C1 segment of cervical spinal cord (tissue), 14 donors: ENCODE data around the gene B3GNT4.
A peak's percentile ranks its signal among the peaks of the same experiment; 100 is the strongest.
"Not testable (repeated sequence)": the region's sequence is repeated elsewhere in the genome, so short reads cannot be mapped to it uniquely, and the experiment has no call there.

Source experiments
- DNase-seq, 14 donors: peaks; one replicate each; lab custom pipeline; 2025; lab: John Stamatoyannopoulos, UW

Gene B3GNT4

DNA sequence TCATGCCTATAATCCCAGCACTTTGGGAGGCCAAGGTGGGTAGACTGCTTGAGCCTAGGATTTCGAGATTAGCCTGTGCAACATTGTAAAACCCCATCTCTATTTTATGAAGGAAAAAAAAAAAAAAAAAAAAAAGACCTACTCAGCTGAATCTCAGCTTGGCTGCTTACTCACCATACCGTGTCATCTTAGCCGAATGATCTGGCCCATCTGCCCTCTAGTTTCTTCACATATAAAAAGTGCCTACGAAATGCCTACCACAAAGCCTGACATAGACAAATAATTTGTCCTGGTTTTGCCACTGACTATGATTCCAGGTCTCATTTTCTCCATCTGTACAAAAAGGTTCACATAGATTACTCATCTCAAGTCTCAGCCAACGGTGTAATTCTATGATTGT lies 12.3 kb downstream of the B3GNT4 start:
- no peak for DNase-seq

DNA sequence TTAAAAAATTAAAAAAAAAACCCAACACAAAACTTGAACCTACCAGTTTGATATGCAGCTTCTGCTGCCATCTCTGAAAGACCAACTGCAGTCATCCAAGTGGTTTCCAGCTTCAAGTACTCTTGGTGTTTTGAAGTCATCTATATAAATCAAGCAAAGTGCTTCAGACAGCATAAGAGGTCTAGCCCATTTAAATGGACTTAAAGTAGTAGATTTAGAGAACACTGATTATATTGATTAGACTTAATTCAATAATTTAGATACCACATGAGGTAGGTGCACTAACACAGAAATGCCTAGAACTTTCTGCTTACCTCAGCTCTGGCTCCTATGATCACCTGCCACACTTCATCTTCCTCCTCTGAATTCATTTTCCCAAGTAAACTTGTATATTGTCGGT lies 12.9 kb downstream of the B3GNT4 start:
- DNase-seq = no peak

DNA sequence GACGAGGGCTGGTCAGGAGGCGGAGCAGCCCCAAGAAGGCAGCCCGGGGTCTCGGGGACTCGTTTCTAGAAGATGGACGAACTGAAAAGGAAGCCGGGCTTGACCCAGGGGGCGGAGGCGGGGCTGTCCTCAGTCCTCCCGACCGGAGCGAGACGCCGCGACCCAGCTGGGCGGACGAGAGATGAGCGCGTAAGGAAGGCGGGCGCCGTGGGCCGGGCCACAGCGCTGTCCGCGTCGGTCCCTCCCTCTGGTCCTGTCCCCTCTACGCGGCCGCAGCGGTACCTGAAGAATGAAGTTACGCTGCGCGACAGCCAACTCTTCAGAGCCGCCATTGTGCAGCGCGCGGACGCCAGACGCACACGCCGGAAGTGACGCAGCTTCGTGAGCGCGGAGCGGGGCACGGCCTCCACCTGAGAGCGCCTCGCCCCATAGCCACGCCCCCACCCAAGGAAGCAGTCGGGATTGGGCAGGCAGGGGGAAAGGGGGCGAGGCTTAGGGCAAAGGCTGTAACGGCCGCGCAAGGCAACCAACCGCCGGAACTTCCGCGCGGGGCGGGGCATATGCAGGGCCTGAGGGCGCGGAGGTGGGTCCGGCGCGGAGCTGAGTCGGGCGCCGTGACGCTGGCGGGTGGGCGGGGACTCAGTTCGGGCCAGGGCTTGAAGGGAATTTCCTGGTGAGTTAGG lies 22.3 kb downstream of the B3GNT4 start, which contains the start of gene DIABLO:
DIABLO (minus strand) TSS at position 370 of the 683 bp plus-strand sequence; CDS start at position 332, 38 bp downstream.
- peak; percentile 96 to 100 (median 99) for DNase-seq

DNA sequence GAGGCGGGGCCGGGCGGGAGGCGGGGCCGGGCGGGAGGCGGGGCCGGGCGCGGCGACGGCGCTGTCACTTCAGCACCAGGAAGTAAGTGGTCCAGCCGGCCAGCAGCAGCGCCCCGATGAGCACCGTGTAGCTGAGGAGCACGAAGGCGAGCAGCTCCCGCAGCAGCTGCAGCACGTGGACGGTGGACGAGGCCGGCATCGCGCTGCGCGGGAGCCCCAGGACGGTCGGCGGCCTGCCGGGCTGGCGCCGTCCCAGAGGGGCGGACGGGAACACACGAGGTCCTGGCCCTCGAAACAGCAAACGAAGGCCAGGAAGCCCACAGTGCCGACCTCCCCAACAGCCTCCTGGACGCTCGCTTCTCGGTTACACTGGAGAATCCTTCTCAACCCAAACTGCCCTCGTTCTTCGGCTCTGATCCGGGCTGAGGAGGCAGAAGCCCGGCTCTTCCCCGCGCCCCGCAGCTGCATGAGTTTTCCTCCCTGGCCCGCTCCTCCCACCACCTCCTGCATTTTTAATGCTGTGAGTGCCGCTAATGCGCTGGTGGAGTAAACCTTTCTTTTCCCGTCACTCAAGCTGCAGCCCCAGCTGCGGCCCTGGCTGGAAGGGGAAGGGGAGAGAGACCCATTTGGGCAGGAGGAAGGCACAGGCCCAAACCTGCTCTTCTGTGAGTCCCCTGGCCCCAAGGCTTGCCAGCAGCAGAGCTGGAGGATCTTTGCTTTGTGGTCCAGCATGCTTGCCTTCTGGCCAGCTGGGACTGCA lies 23.0 kb downstream of the B3GNT4 start:
- no peak for DNase-seq

GRCh38 chr12:122227341-122227740 lies 23.8 kb downstream of the B3GNT4 start:
- no peak for DNase-seq

GRCh38 chr12:122228092-122228491 lies 24.6 kb downstream of the B3GNT4 start:
- DNase-seq = no peak

GRCh38 chr12:122230798-122231197 lies 27.3 kb downstream of the B3GNT4 start:
- no peak for DNase-seq

DNA sequence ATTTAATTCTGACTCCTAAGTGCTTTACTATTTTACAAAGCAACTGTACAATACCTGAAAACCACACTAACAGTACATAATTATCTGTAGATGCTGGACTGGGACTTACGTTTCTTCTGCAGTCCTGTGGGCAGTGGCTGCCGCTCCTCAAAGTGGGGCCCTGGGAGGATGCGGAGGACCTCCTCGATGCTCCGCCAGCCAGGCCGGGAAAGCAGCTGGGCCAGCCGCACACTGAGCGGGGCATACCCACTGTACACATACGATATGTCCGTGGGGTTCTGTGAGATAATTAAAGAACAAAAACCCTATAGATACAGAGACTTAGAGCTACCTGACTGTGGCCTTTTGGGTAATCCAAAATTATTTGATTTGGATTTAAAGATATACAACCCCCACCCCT lies 29.2 kb downstream of the B3GNT4 start:
- no peak for DNase-seq

- no peak for DNase-seq
Observed at GRCh38 chr12:122235741-122236140, 32.2 kb downstream of the B3GNT4 start.

DNA sequence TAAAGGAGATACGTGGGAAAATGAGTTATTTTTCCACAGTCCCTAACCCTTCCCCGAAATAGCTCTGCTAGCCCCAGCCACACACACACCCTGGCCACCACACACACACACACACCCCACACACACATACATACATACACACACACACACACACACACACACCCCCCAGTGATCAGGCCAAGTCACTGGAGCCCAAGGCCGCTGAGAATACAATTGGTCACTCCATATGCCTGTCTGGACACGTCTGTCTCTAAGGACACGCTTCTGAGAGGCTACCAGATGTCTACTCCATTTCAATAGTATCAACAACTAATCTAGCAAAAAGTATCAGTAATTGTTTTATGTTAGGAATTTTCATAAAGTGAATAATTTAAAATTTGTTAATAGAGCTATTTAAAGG lies 35.4 kb downstream of the B3GNT4 start:
- DNase-seq = no peak

DNA sequence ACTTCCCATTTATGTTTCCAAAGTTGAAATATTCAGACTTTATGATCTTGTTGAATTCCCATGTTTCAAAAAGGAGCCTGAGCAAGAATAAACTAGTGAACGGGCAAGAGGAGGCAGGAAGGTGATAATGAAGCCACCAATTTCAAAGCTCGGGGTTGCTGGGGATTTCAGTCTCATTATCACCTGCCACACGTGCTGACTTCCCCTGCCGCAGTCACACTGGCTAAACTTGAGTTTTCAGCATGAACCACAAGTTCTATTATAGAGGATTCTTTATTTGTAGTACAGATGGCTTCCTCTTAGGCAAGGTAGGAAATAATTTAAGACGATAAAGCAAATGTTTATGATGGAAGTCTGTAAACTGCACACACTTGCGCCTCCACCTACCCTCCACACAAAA lies 40.5 kb downstream of the B3GNT4 start:
- no peak for DNase-seq

GRCh38 chr12:122244565-122245371 lies 41.3 kb downstream of the B3GNT4 start:
- DNase-seq = no peak

- DNase-seq = no peak
Observed at GRCh38 chr12:122245553-122245952, 42.0 kb downstream of the B3GNT4 start.

DNA sequence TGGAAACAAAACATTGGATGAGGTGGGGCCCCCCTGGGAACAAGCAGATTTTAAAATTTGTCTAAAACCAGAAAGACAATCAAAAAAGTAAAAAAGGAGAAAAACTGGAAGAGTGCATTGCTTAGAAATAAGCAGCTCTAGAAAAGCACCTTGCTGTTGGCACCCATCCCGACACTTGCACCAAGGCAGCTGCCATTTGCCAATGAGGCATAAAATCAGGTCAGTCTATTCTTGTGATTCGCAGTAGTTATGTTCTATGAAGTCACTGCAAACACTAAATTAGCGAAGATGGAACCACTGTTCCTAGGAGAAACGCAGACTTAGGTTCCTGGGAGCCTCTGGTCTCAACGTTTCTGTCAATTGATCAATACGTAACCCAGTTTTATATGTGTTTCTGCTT lies 46.5 kb downstream of the B3GNT4 start:
- DNase-seq = peak in 2 of 14 donors; percentile 2 to 85

GRCh38 chr12:122250536-122250935 lies 47.0 kb downstream of the B3GNT4 start:
- peak in 1 of 14 donors; percentile 82 for DNase-seq

- DNase-seq = not testable (repeated sequence)
Observed at GRCh38 chr12:122258462-122258861, 55.0 kb downstream of the B3GNT4 start.
